HEK293T (cell line): ENCODE data around the gene SOBP.

Experiments used
- CTCF ChIA-PET: fragments of 350-600 bp; formaldehyde crosslinking; extraction: SDS; loops from one replicate; lab custom pipeline; 2021; ENCODE audit warnings: antibody characterized with exemption, inconsistent platforms; lab: Yijun Ruan, JAX
- POLR2A ChIA-PET: fragments of 350-600 bp; formaldehyde crosslinking; extraction: SDS; loops from one replicate; lab custom pipeline; 2020; ENCODE audit warnings: antibody characterized with exemption, inconsistent platforms; lab: Yijun Ruan, JAX
- DNase-seq: peaks from one replicate; pipeline ENCODE4 v3.0.0; 2012; ENCODE audit warnings: mixed read lengths; ENCODE audit errors: extremely low spot score
- ARNT ChIP-seq: fragments of 450-650 bp; IDR thresholded peaks from 2 replicates; pipeline ENCODE4 v1.6.1; 2017; ENCODE audit warnings: mild to moderate bottlenecking
- BHLHE40 ChIP-seq: fragments of 450-650 bp; IDR thresholded peaks from 2 replicates; pipeline ENCODE4 v1.6.1; 2016; ENCODE audit warnings: mild to moderate bottlenecking, moderate library complexity, borderline replicate concordance
- CTBP1 ChIP-seq: fragments of 450-650 bp; IDR thresholded peaks from 2 replicates; pipeline ENCODE4 v1.6.1; 2016; ENCODE audit warnings: borderline replicate concordance
- ELF4 ChIP-seq: fragments of 450-650 bp; IDR thresholded peaks from 2 replicates; pipeline ENCODE4 v1.6.1; 2017; ENCODE audit warnings: antibody characterized with exemption
- FOXA1 ChIP-seq: fragments of 450-650 bp; IDR thresholded peaks from 2 replicates; pipeline ENCODE4 v1.6.1; 2016; ENCODE audit warnings: mild to moderate bottlenecking
- FOXK2 ChIP-seq: fragments of 450-650 bp; IDR thresholded peaks from 2 replicates; pipeline ENCODE4 v1.6.1; 2016; ENCODE audit warnings: mild to moderate bottlenecking
- FOXM1 ChIP-seq: fragments of 450-650 bp; IDR thresholded peaks from 2 replicates; pipeline ENCODE4 v1.6.1; 2017; ENCODE audit warnings: mild to moderate bottlenecking, borderline replicate concordance
- HDGF ChIP-seq: fragments of 450-650 bp; IDR thresholded peaks from 2 replicates; pipeline ENCODE4 v1.6.1; 2017; ENCODE audit warnings: antibody characterized with exemption, borderline replicate concordance
- L3MBTL2 ChIP-seq: fragments of 450-650 bp; conservative IDR thresholded peaks from 2 replicates; pipeline ENCODE4 v1.6.1; 2016; ENCODE audit warnings: mild to moderate bottlenecking
- LEF1 ChIP-seq: fragments of 450-650 bp; IDR thresholded peaks from 2 replicates; pipeline ENCODE4 v1.6.1; 2017; ENCODE audit warnings: mild to moderate bottlenecking, borderline replicate concordance
- NFRKB ChIP-seq: fragments of 450-650 bp; IDR thresholded peaks from 2 replicates; pipeline ENCODE4 v1.6.1; 2016; ENCODE audit warnings: mild to moderate bottlenecking, moderate library complexity
- SP1 ChIP-seq: fragments of 450-650 bp; IDR thresholded peaks from 2 replicates; pipeline ENCODE4 v1.6.1; 2017
- SUZ12 ChIP-seq: fragments of 450-650 bp; IDR thresholded peaks from 2 replicates; pipeline ENCODE4 v1.6.1; 2016; ENCODE audit warnings: mild to moderate bottlenecking
- TARDBP ChIP-seq: fragments of 450-650 bp; IDR thresholded peaks from 2 replicates; pipeline ENCODE4 v1.6.1; 2016
- ZNF384 ChIP-seq: fragments of 450-650 bp; IDR thresholded peaks from 2 replicates; pipeline ENCODE4 v1.6.1; 2016
- TF ChIP-seq, protein P1 (sequence below): fragments of 450-650 bp; IDR thresholded peaks from 2 replicates; pipeline ENCODE4 v1.6.1; 2016

The SOBP gene

DNA sequence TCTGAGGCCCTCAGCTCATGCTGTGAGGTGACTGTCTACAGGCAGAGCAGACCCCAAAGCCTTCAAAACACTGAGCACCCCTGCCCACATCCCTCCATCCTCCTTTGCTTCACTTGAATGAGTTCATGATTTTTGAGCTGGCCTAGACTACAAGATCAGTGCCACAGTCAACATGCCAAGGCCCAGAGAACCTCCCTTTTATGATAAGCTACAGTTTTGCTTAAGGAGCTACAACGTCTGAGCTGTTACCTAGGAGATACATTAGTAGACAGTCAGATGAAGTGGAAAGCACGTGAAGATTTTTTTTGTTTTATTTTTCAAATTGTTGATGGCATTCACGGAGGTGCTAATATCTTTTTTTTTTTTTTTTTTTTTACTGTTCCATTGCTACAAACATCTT is 139.0 kb downstream of the SOBP start:
- no peak for TF ChIP-seq HDGF
- TF ChIP-seq TARDBP, result no peak
- TF ChIP-seq FOXM1, result no peak
- TF ChIP-seq, protein P1, sequence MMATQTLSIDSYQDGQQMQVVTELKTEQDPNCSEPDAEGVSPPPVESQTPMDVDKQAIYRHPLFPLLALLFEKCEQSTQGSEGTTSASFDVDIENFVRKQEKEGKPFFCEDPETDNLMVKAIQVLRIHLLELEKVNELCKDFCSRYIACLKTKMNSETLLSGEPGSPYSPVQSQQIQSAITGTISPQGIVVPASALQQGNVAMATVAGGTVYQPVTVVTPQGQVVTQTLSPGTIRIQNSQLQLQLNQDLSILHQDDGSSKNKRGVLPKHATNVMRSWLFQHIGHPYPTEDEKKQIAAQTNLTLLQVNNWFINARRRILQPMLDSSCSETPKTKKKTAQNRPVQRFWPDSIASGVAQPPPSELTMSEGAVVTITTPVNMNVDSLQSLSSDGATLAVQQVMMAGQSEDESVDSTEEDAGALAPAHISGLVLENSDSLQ, result no peak
- TF ChIP-seq ZNF384, result no peak
- no peak for TF ChIP-seq ARNT
- TF ChIP-seq CTBP1, result no peak
- TF ChIP-seq FOXK2, result no peak
- no peak for TF ChIP-seq L3MBTL2
- TF ChIP-seq LEF1, result no peak
- no peak for TF ChIP-seq SP1
- TF ChIP-seq FOXA1, result no peak
- TF ChIP-seq BHLHE40, result no peak
- no peak for TF ChIP-seq SUZ12
- TF ChIP-seq NFRKB, result no peak
- no peak for TF ChIP-seq ELF4
- no peak for DNase-seq
- CTCF ChIA-PET, result interaction anchor here (0.6 to 1.5 kb wide), 2 partner anchors 14 to 241 kb away, joined by 3 to 4 read pairs; no protein-coding TSS in a partner anchor
- POLR2A ChIA-PET, result no interaction called here

DNA sequence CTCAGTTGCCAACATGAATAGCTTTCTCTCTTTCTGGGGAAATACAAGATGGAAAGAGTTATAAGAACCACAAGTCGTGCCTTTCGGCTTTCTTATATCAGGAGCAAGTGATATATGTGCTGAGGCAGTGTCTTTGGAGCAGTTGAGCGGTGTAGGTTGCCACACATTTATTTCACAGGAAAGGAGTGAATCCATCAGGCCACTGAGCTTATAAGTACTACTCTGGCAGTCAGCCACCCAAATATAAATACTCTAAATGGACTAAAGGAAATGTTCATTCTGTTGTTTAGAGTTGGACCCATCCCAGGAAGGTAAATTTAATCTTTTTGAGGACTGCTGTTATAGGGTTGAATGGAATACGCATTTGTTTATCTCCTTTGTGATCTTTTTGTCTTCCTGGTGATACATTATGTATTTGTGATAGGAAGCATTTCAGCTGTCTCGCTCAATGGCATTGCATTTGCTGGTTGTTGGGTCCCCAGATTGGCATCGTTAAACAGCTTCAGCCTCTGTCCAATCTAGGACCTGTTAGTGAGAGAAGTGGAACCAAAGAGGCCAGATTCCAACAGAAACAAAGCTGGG is 139.7 kb downstream of the SOBP start:
- no peak for TF ChIP-seq FOXA1
- no peak for TF ChIP-seq HDGF
- no peak for TF ChIP-seq SP1
- no peak for TF ChIP-seq NFRKB
- TF ChIP-seq ARNT, result no peak
- no peak for TF ChIP-seq ZNF384
- TF ChIP-seq L3MBTL2, result no peak
- TF ChIP-seq FOXM1, result no peak
- no peak for TF ChIP-seq ELF4
- no peak for TF ChIP-seq FOXK2
- no peak for TF ChIP-seq SUZ12
- TF ChIP-seq BHLHE40, result no peak
- no peak for TF ChIP-seq TARDBP
- no peak for TF ChIP-seq CTBP1
- CTCF ChIA-PET, result interaction anchor here (1.5 kb wide), 1 partner anchor 13 kb away, joined by 4 read pairs; no protein-coding TSS in a partner anchor
- POLR2A ChIA-PET, result interaction anchor here (2.5 kb wide), 1 partner anchor 170 kb away, joined by 6 read pairs; the partner anchor contains the start of gene PDSS2
- no peak for DNase-seq

DNA sequence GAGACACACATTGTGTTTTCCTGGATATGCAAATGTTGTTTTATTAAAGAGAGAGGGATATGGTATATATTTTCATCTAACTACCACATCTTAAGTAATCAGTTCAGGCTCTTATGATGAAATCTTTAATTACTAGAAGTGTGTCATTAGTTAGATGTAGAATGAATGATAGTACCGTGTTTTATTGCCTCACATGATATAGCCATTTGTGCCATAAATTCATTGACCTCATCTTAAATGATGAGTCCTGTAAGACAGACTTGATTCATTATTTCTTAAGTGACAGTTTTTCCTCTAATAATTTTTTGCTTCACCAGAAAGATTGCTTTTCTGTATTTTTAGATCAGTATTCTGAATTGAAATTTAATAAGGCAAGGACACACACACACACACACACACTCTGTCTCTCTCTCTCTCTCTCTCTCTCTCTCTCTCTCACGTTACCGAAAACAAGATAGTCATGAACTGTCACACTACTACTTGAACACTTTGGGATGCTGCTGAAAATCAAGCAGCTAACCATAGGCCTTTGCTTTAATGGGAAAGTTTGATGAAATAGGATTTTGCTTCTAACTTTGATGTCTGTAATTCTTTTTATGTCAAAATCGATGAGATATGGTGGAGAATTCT is 140.5 kb downstream of the SOBP start:
- no peak for DNase-seq
- CTCF ChIA-PET, result interaction anchor here (1.5 kb wide), 1 partner anchor 13 kb away, joined by 4 read pairs; no protein-coding TSS in a partner anchor
- no peak for TF ChIP-seq HDGF
- TF ChIP-seq, protein P1, result peak; percentile 30; the same call in 1 of the 2 replicates
- POLR2A ChIA-PET, result interaction anchor here (2.5 kb wide), 1 partner anchor 171 kb away, joined by 6 read pairs; the partner anchor contains the start of gene PDSS2

DNA sequence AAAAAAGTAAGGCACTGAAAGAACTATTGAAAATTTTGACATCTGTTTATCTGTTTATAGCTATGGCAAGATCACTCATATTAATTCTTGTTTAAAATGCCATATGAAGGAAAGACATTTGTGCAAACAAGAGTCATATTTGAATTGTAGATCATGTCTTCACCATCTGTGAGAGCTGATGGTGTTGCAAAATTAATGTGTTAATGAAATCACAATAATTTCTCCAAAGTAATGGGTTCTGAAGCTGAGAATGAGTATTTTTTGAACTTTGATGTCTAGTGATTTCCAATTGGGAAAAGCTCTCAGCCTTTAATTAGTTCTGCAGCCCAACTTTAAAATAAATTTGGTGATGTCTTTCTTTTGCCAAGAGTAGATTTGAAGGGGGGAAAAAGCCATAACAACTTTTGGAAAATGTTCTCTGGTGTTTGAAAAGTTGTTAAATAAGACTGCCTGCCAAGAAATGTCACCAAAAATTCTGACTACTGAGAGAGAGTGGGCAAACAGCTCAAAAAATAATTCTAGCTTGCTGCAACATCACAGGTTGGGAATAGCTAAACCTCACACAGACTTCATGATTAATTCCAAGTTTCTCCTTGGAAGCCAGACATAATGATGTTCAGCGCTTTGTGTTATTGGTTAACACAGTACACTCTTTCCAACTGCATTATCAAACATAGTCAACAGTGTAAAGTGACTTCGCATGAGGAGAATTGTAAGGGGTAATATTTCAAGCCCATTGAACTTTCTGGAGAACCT is 142.6 kb downstream of the SOBP start:
- ChIA-PET CTCF (interaction anchor here (1.1 kb wide), 1 partner anchor 314 kb away, joined by 4 read pairs; no protein-coding TSS in a partner anchor), POLR2A (no interaction called here)
- DNase-seq, result no peak
- TF ChIP-seq SP1, result no peak
- TF ChIP-seq ARNT, result no peak
- TF ChIP-seq ZNF384, result no peak
- no peak for TF ChIP-seq FOXA1
- no peak for TF ChIP-seq NFRKB
- no peak for TF ChIP-seq FOXK2
- no peak for TF ChIP-seq ELF4

DNA sequence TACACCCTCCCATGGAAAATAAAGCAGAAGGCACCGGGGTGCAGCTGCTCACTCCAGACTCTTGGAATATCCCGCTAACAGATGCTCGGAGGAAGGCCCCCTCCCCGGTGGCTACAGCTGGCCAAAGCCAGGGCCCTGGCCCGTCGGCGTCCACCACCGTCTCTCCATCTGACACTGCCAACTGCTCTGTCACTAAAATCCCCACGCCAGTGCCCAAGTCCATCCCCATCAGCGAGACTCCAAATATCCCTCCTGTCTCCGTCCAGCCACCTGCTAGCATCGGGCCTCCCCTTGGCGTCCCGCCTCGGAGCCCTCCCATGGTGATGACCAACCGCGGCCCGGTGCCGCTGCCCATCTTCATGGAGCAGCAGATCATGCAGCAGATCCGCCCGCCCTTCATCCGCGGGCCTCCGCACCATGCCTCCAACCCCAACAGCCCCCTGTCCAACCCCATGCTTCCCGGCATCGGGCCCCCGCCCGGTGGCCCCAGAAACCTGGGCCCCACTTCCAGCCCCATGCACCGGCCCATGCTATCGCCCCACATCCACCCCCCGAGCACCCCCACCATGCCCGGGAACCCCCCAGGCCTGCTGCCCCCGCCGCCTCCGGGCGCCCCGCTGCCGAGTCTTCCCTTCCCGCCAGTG is 143.9 kb downstream of the SOBP start:
- ChIA-PET POLR2A (no interaction called here), CTCF (no interaction called here)
- DNase-seq, result no peak
- TF ChIP-seq FOXM1, result no peak
- TF ChIP-seq BHLHE40, result no peak
- TF ChIP-seq ELF4, result no peak
- no peak for TF ChIP-seq FOXA1
- TF ChIP-seq SP1, result no peak
- no peak for TF ChIP-seq SUZ12
- no peak for TF ChIP-seq L3MBTL2
- no peak for TF ChIP-seq NFRKB
- TF ChIP-seq LEF1, result no peak
- TF ChIP-seq ZNF384, result no peak
- TF ChIP-seq, protein P1, result no peak
- TF ChIP-seq HDGF, result no peak
- TF ChIP-seq CTBP1, result no peak
- TF ChIP-seq ARNT, result no peak
- no peak for TF ChIP-seq FOXK2
- no peak for TF ChIP-seq TARDBP
